Upper lobe of left lung (tissue), 6 donors: ENCODE data around the gene TMC6. TPM values are rescaled to one million over a fixed set of nuclear protein-coding genes. Genes with fewer than 3 reads are reported as not detected.
A peak's percentile ranks its signal among the peaks of the same experiment; 100 is the strongest.

Experiments used
- ATAC-seq, 2 donors: fragments of 200-7000 bp; cut with Tn5 transposase; one replicate each; pipeline ENCODE4 v1.9.1; 2022; ENCODE audit warnings: mild to moderate bottlenecking in 2 of 2, moderate library complexity in 2 of 2; ENCODE audit not compliant: low FRiP score in 2 of 2
- DNase-seq, 2 donors: peaks; one replicate each; pipeline ENCODE4 v3.0.0-alpha.2; 2019 to 2020
- H3K27ac ChIP-seq, 4 donors: fragments of 200-600 bp; sonication (generic); one replicate each; pipeline ENCODE4 v1.5.1; 2016 to 2019
- H3K27me3 ChIP-seq, 4 donors: fragments of 200-600 bp; sonication (generic); one replicate each; pipeline ENCODE4 v1.5.1; 2017 to 2019
- H3K36me3 ChIP-seq, 4 donors: fragments of 200-600 bp; sonication (generic); one replicate each; pipeline ENCODE4 v1.5.1; 2016 to 2019
- H3K4me1 ChIP-seq, 4 donors: fragments of 200-600 bp; sonication (generic); one replicate each; pipeline ENCODE4 v1.5.1; 2018 to 2019
- H3K4me3 ChIP-seq, 4 donors: fragments of 200-600 bp; sonication (generic); one replicate each; pipeline ENCODE4 v1.5.1; 2017 to 2019; ENCODE audit warnings: mild to moderate bottlenecking in 2 of 4, moderate library complexity in 1 of 4
- H3K9me3 ChIP-seq, 4 donors: fragments of 200-600 bp; sonication (generic); one replicate each; pipeline ENCODE4 v1.5.1; 2018 to 2019
- EP300 ChIP-seq, 4 donors: sonication (generic); formaldehyde crosslinking; IDR thresholded peaks; one replicate each; pipeline ENCODE4 v1.5.1; 2017; ENCODE audit warnings: antibody characterized with exemption in 4 of 4, control low read depth in 2 of 4
- POLR2A ChIP-seq, 4 donors: fragments of 450-650 bp; IDR thresholded peaks; one replicate each; pipeline ENCODE4 v1.5.1; 2016 to 2017; ENCODE audit warnings: antibody characterized with exemption in 4 of 4, mild to moderate bottlenecking in 2 of 4
- POLR2AphosphoS5 ChIP-seq, 2 donors: sonication (generic); formaldehyde crosslinking; IDR thresholded peaks; one replicate each; pipeline ENCODE4 v1.5.1; 2017; ENCODE audit warnings: antibody characterized with exemption in 2 of 2
- WGBS, 2 donors: methylation state at CpG; one replicate each; pipeline ENCODE4 v1.1.5; 2017 to 2018; 5-methylcytosine and 5-hydroxymethylcytosine counted together
- total RNA-seq, 6 donors: library from RNA; depleted of rRNA in 4 of 6; stranded (reverse); fragments of >200 nt in 4 of 6; gene quantifications; one replicate each; pipeline versions ENCODE4 v1.1.0 to v1.2.1, GENCODE V29; 2016 to 2021
- TF ChIP-seq, protein P1 (sequence below), 6 experiments: fragments of 450-650 bp in 4 of 6; fragments of 200-600 bp in 2 of 6; sonication (generic) in 2 of 6; IDR thresholded peaks; one replicate each; pipeline ENCODE4 v1.5.1; 2016 to 2019; ENCODE audit warnings: antibody characterized with exemption in 6 of 6
- donor health status: DM: no; HTN: no; CAD: no; lungs with moderate emphysema.
- donor health status: DM: no; HTN: yes; CAD: no; lungs with severe emphysema.

Gene TMC6
- total RNA-seq, 6 donors from 2014 or later, result 51.4 to 216 (median 195) TPM

DNA sequence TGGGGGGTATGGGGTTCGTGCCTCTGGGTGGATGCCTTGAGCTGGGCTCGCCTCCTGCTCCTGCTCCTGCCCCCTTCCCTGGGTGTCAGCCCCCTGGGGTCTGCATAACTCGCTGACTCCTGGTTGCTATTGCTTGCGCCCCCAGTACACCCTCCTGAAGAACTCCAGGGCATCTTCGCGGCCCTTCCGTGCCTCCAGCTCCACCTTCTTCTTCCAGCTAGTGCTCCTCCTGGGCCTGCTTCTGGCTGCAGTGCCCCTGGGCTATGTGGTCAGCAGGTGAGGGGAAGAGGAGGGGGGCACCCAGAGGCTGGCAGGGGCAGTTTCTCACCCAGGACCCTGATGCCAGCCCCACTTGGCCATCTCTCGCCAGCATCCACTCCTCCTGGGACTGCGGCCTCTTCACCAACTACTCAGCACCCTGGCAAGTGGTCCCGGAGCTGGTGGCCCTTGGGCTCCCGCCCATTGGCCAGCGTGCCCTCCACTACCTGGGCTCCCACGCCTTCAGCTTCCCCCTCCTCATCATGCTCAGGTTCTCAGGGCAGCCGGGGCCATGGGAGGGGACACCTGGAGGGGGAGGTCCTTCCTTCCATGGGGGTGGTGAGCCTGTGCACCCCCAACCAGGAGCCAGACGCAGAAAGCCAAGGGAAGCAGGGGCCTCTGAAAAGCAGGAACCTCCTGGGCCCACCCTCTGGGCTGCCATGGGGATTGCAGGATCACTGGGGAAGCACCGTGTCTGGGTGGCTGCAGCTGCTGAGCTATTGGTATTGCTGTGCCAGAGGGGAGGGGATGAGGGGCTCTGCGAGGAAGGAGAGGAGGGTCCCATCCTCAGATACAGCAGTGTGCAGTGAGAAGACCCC, 9.9 kb upstream of the TMC6 start:
- no peak overlapping the region for H3K4me3 ChIP-seq
- no peaks in the 10 kb centered on the region for H3K36me3 ChIP-seq
- ATAC-seq (no peak), DNase-seq (peak in 1 of 2 donors; percentile 56)
- peak overlapping the region in 1 of 4 donors; percentile 46 for H3K27ac ChIP-seq
- 80 to 87% methylated on average over 9 to 16 of the region's 17 CpGs for WGBS, 2 donors
- TF ChIP-seq EP300 (IDR thresholded peaks at IDR 0.05), result no peak
- TF ChIP-seq POLR2AphosphoS5 (IDR thresholded peaks at IDR 0.05), result no peak
- TF ChIP-seq POLR2A (IDR thresholded peaks at IDR 0.05), result no peak
- TF ChIP-seq, protein P1, sequence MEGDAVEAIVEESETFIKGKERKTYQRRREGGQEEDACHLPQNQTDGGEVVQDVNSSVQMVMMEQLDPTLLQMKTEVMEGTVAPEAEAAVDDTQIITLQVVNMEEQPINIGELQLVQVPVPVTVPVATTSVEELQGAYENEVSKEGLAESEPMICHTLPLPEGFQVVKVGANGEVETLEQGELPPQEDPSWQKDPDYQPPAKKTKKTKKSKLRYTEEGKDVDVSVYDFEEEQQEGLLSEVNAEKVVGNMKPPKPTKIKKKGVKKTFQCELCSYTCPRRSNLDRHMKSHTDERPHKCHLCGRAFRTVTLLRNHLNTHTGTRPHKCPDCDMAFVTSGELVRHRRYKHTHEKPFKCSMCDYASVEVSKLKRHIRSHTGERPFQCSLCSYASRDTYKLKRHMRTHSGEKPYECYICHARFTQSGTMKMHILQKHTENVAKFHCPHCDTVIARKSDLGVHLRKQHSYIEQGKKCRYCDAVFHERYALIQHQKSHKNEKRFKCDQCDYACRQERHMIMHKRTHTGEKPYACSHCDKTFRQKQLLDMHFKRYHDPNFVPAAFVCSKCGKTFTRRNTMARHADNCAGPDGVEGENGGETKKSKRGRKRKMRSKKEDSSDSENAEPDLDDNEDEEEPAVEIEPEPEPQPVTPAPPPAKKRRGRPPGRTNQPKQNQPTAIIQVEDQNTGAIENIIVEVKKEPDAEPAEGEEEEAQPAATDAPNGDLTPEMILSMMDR (IDR thresholded peaks at IDR 0.05), result no peak
- H3K4me1 ChIP-seq, result peaks cover 27 to 60% (median 39%) of the 10 kb centered on the region in 4 donors
- H3K27me3 ChIP-seq, result no peaks in the 10 kb centered on the region
- no peaks in the 10 kb centered on the region for H3K9me3 ChIP-seq

GRCh38 chr17:78137392-78138203, 9.0 kb upstream of the TMC6 start:
- Histone ChIP-seq H3K9me3 (no peaks in the 10 kb centered on the region), H3K4me3 (no peak overlapping the region), H3K4me1 (peaks cover 32 to 65% (median 40%) of the 10 kb centered on the region in 4 donors), H3K27me3 (no peaks in the 10 kb centered on the region), H3K27ac (peak overlapping the region in 3 of 4 donors; percentile 35 to 46 (median 43)), H3K36me3 (no peaks in the 10 kb centered on the region)
- DNase-seq (peak; percentile 52 to 88), ATAC-seq (no peak)
- WGBS, 2 donors, result 50 to 52% methylated on average over 10 to 22 of the region's 26 CpGs
- no peak for TF ChIP-seq EP300 (IDR thresholded peaks at IDR 0.05)
- TF ChIP-seq, protein P1 (IDR thresholded peaks at IDR 0.05), result peak in 2 of 6 experiments; percentile 16 to 25
- no peak for TF ChIP-seq POLR2A (IDR thresholded peaks at IDR 0.05)
- no peak for TF ChIP-seq POLR2AphosphoS5 (IDR thresholded peaks at IDR 0.05)

DNA sequence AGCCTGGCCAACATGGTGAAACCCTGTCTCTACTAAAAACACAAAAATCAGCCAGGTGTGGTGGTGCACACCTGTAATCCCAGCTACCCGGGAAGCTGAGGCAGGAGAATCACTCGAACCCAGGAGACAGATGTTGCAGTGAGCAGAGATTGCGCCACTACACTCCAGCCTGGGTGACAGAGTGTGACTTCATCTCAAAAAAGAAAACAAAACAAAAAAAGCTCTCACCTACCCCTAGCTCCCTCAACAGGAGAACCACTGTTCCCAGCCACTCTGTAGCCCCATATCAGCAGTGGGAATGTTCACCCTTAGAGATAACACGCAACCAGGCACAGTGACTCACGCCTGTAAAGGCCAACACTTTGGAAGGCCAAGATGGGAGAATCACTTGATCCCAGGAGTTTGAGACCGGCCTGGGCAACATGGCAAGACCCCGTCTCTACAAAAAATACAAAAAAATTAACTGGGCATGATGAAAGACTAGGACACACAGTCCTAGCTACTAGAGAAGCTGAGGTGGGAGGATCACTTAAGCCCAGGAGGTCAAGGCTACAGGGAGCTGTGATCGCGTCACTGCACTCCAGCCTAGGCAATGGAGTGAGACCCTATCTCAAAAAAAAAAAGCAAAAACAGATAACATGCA, 7.4 kb upstream of the TMC6 start:
- Histone ChIP-seq H3K27ac (no peak overlapping the region), H3K4me3 (no peak overlapping the region), H3K4me1 (peaks cover 36 to 65% (median 43%) of the 10 kb centered on the region in 4 donors), H3K27me3 (no peaks in the 10 kb centered on the region), H3K36me3 (no peaks in the 10 kb centered on the region), H3K9me3 (no peaks in the 10 kb centered on the region)
- TF ChIP-seq, protein P1 (IDR thresholded peaks at IDR 0.05), result no peak
- TF ChIP-seq POLR2A (IDR thresholded peaks at IDR 0.05), result no peak
- TF ChIP-seq EP300 (IDR thresholded peaks at IDR 0.05), result no peak
- TF ChIP-seq POLR2AphosphoS5 (IDR thresholded peaks at IDR 0.05), result no peak
- DNase-seq (no peak), ATAC-seq (no peak)
- WGBS, 2 donors, result 90% methylated on average over 9 of the region's 9 CpGs

DNA sequence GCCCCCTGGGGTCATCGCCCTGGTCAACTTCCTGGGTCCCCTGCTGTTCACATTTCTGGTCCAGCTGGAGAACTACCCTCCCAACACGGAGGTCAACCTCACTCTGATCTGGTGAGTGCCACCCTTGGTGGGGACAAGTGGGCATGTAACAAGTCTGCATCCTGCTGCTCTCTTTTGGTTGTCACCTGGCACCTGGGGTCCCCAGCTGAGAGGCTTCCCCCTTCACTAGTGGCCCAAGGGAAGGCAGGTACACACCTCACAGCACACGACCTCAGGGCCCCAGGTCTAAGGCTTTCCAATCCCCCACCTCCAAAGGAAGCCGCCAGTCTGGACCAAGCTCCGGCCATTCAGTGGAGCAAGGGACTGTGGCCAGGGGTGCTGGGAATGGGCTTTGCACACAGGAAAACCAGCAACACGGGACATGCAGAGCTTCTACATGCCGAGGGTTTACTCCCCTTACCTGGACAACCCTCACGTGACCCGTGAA, 6.4 kb upstream of the TMC6 start:
- DNase-seq (no peak), ATAC-seq (no peak)
- TF ChIP-seq EP300 (IDR thresholded peaks at IDR 0.05) (no peak), POLR2A (IDR thresholded peaks at IDR 0.05) (no peak), POLR2AphosphoS5 (IDR thresholded peaks at IDR 0.05) (no peak)
- TF ChIP-seq, protein P1 (IDR thresholded peaks at IDR 0.05), result no peak
- WGBS, 2 donors, result 76 to 84% methylated on average over 5 to 7 of the region's 9 CpGs
- Histone ChIP-seq H3K4me1 (peaks cover 36 to 65% (median 44%) of the 10 kb centered on the region in 4 donors), H3K4me3 (no peak overlapping the region), H3K27me3 (no peaks in the 10 kb centered on the region), H3K27ac (no peak overlapping the region), H3K36me3 (no peaks in the 10 kb centered on the region), H3K9me3 (no peaks in the 10 kb centered on the region)
